HEK293 (cell line): Measurements from ENCODE around the gene HOXB1.

ENCODE experiments used
- GLIS2 ChIP-seq: fragments of 450-650 bp; formaldehyde crosslinking; IDR thresholded peaks from 2 replicates; pipeline ENCODE4 v1.5.1; 2016; ENCODE audit warnings: missing biosample characterization, missing genetic modification characterization
- KLF16 ChIP-seq: fragments of 450-650 bp; formaldehyde crosslinking; IDR thresholded peaks from 2 replicates; pipeline ENCODE4 v1.5.1; 2017; ENCODE audit warnings: missing biosample characterization, missing genetic modification characterization
- KLF7 ChIP-seq: fragments of 450-650 bp; formaldehyde crosslinking; IDR thresholded peaks from 2 replicates; pipeline ENCODE4 v1.5.1; 2016; ENCODE audit warnings: missing biosample characterization, missing genetic modification characterization, borderline replicate concordance
- MZF1 ChIP-seq: fragments of 450-650 bp; formaldehyde crosslinking; IDR thresholded peaks from 2 replicates; pipeline ENCODE4 v1.5.1; 2017; ENCODE audit warnings: missing biosample characterization, missing genetic modification characterization, borderline replicate concordance
- TCF7L2 ChIP-seq: IDR thresholded peaks from 2 replicates; pipeline ENCODE4 v1.6.1; 2011; ENCODE audit warnings: low read depth, mild to moderate bottlenecking, inconsistent platforms, low read length, moderate library complexity, borderline replicate concordance
- YY2 ChIP-seq: fragments of 450-650 bp; formaldehyde crosslinking; IDR thresholded peaks from 2 replicates; pipeline ENCODE4 v1.5.1; 2016; ENCODE audit warnings: missing biosample characterization, missing genetic modification characterization
- ZNF248 ChIP-seq: fragments of 450-650 bp; formaldehyde crosslinking; IDR thresholded peaks from 2 replicates; pipeline ENCODE4 v1.5.1; 2017; ENCODE audit warnings: missing biosample characterization, missing genetic modification characterization
- ZNF266 ChIP-seq: fragments of 450-650 bp; formaldehyde crosslinking; IDR thresholded peaks from 2 replicates; pipeline ENCODE4 v1.5.1; 2016; ENCODE audit warnings: missing biosample characterization, missing genetic modification characterization, low read depth
- ZNF274 ChIP-seq, 2 experiments: fragments of 200-500 bp in 1 of 2; fragments of 450-650 bp in 1 of 2; sonication (Bioruptor generic) in 1 of 2; formaldehyde crosslinking in 1 of 2; IDR thresholded peaks; 2 replicates each; pipeline versions ENCODE4 v1.5.1 to v1.6.1; 2014 to 2016; ENCODE audit warnings: borderline replicate concordance in 1 of 2, inconsistent platforms in 1 of 2, low read length in 1 of 2, missing biosample characterization in 1 of 2, missing genetic modification characterization in 1 of 2
- ZNF292 ChIP-seq: fragments of 450-650 bp; formaldehyde crosslinking; IDR thresholded peaks from 2 replicates; pipeline ENCODE4 v1.5.1; 2016; ENCODE audit warnings: low read depth, missing biosample characterization, missing genetic modification characterization, borderline replicate concordance
- ZNF37A ChIP-seq: fragments of 450-650 bp; IDR thresholded peaks from 2 replicates; pipeline ENCODE4 v1.5.1; 2018; ENCODE audit warnings: missing biosample characterization, missing genetic modification characterization
- ZNF394 ChIP-seq: fragments of 450-650 bp; formaldehyde crosslinking; IDR thresholded peaks from 2 replicates; pipeline ENCODE4 v1.5.1; 2016; ENCODE audit warnings: missing biosample characterization, missing genetic modification characterization, mild to moderate bottlenecking, moderate library complexity, borderline replicate concordance
- ZNF521 ChIP-seq: fragments of 450-650 bp; formaldehyde crosslinking; IDR thresholded peaks from 2 replicates; pipeline ENCODE4 v1.5.1; 2017; ENCODE audit warnings: missing biosample characterization, mild to moderate bottlenecking, missing genetic modification characterization
- ZNF561 ChIP-seq: fragments of 450-650 bp; IDR thresholded peaks from 2 replicates; pipeline ENCODE4 v1.5.1; 2018; ENCODE audit warnings: missing biosample characterization, missing genetic modification characterization, borderline replicate concordance
- ZNF654 ChIP-seq: fragments of 450-650 bp; formaldehyde crosslinking; IDR thresholded peaks from 2 replicates; pipeline ENCODE4 v1.5.1; 2016; ENCODE audit warnings: low read depth, missing biosample characterization, missing genetic modification characterization
- ZNF677 ChIP-seq: fragments of 450-650 bp; IDR thresholded peaks from 2 replicates; pipeline ENCODE4 v1.5.0; 2018; ENCODE audit warnings: missing biosample characterization, mild to moderate bottlenecking, missing genetic modification characterization, moderate library complexity
- ZNF707 ChIP-seq: fragments of 450-650 bp; formaldehyde crosslinking; IDR thresholded peaks from 2 replicates; pipeline ENCODE4 v1.5.1; 2016; ENCODE audit warnings: missing biosample characterization, missing genetic modification characterization
- TF ChIP-seq, protein P1 (sequence below): IDR thresholded peaks from 2 replicates; pipeline ENCODE4 v1.6.1; 2011; ENCODE audit warnings: mild to moderate bottlenecking, low read depth, low read length, borderline replicate concordance
- TF ChIP-seq, protein P2 (sequence below): fragments of 450-650 bp; formaldehyde crosslinking; IDR thresholded peaks from 2 replicates; pipeline ENCODE4 v1.5.1; 2016; ENCODE audit warnings: missing biosample characterization, missing genetic modification characterization
- TF ChIP-seq, protein P3 (sequence below): fragments of 450-650 bp; formaldehyde crosslinking; IDR thresholded peaks from 2 replicates; pipeline ENCODE4 v1.5.1; 2016; ENCODE audit warnings: missing biosample characterization, missing genetic modification characterization
- TF ChIP-seq, protein P4 (sequence below): fragments of 450-650 bp; formaldehyde crosslinking; IDR thresholded peaks from 2 replicates; pipeline ENCODE4 v1.5.1; 2016; ENCODE audit warnings: missing biosample characterization, missing genetic modification characterization, borderline replicate concordance
- TF ChIP-seq, protein P5 (sequence below): fragments of 450-650 bp; formaldehyde crosslinking; conservative IDR thresholded peaks from 2 replicates; pipeline ENCODE4 v1.5.1; 2016; ENCODE audit warnings: low read depth, missing biosample characterization, missing genetic modification characterization
- TF ChIP-seq, protein P6 (sequence below): fragments of 450-650 bp; formaldehyde crosslinking; IDR thresholded peaks from 2 replicates; pipeline ENCODE4 v1.5.1; 2016; ENCODE audit warnings: missing biosample characterization, missing genetic modification characterization

Gene HOXB1

DNA sequence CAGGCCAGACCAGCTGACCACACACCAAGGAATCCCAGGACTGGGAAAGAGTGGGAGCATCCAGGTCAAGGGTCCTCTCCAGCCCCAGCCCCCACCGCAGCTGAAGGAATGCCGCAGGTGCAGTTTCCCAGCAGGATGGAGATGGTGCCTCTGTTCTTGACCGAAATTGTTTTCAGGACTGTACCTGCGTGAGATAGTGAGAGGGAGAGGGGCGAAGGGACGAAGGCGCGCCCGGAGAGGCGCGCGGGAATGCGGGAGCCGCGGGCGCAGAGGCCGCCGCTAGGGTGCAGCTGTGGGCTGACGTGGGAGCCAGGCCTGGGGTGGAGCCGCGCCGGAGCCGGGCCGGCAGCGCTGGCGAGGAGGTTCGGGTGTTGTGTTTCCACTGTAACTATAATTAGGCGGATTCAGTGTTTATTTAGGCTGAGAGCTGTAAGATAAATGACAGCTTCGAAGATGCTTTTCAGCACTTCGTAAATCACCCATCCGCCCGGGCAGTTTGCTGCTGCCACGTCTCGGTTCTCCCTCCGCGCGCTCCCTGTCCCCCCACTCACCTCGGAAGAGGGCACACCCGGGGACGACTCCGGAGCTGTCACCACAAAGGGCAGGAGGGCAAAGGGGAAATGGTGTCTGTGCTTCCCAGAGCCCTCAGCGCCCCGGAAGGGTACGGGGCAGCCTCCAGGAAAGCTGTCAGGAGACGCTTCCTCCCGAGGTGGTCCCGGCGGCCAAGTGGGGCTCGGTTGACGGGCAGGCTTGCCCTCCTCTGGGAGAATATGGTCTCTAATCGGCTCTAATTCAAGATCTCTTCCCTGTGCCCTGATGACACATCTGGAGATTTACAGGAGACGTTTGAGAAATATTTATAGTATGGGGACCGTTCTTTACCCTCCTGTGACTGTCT, 38.2 kb downstream of the HOXB1 start (continued):
- TF ChIP-seq MZF1 (tag by site-specific recombination), result no peak; the same call in 1 of the 2 replicates
- peak; percentile 79; the same call in 1 of the 2 replicates for TF ChIP-seq ZNF394 (tag by site-specific recombination)
- no peak for TF ChIP-seq ZNF707 (tag by site-specific recombination)
- no peak for TF ChIP-seq ZNF521 (tag by site-specific recombination)
- peak; percentile 72 for TF ChIP-seq GLIS2 (tag by site-specific recombination)
- no peak for TF ChIP-seq ZNF292 (tag by site-specific recombination)
- TF ChIP-seq, protein P1, sequence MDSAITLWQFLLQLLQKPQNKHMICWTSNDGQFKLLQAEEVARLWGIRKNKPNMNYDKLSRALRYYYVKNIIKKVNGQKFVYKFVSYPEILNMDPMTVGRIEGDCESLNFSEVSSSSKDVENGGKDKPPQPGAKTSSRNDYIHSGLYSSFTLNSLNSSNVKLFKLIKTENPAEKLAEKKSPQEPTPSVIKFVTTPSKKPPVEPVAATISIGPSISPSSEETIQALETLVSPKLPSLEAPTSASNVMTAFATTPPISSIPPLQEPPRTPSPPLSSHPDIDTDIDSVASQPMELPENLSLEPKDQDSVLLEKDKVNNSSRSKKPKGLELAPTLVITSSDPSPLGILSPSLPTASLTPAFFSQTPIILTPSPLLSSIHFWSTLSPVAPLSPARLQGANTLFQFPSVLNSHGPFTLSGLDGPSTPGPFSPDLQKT, result no peak
- peak; percentile 98 for TF ChIP-seq ZNF561 (tag by site-specific recombination)
- TF ChIP-seq, protein P2, sequence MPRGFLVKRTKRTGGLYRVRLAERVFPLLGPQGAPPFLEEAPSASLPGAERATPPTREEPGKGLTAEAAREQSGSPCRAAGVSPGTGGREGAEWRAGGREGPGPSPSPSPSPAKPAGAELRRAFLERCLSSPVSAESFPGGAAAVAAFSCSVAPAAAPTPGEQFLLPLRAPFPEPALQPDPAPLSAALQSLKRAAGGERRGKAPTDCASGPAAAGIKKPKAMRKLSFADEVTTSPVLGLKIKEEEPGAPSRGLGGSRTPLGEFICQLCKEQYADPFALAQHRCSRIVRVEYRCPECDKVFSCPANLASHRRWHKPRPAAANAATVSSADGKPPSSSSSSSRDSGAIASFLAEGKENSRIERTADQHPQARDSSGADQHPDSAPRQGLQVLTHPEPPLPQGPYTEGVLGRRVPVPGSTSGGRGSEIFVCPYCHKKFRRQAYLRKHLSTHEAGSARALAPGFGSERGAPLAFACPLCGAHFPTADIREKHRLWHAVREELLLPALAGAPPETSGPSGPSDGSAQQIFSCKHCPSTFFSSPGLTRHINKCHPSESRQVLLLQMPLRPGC (tag by site-specific recombination), result peak; percentile 98
- TF ChIP-seq ZNF677 (tag by site-specific recombination), result 0 out of 2 replicates have a peak, but pooled peaks have one; percentile 11
- TF ChIP-seq TCF7L2, result peak; percentile 81; the same call in 1 of the 2 replicates
- TF ChIP-seq, protein P3, sequence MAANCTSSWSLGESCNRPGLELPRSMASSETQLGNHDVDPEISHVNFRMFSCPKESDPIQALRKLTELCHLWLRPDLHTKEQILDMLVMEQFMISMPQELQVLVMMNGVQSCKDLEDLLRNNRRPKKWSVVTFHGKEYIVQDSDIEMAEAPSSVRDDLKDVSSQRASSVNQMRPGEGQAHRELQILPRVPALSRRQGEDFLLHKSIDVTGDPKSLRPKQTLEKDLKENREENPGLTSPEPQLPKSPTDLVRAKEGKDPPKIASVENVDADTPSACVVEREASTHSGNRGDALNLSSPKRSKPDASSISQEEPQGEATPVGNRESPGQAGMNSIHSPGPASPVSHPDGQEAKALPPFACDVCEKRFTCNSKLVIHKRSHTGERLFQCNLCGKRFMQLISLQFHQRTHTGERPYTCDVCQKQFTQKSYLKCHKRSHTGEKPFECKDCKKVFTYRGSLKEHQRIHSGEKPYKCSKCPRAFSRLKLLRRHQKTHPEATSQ (tag by site-specific recombination), result peak; percentile 94
- peak; percentile 66 for TF ChIP-seq ZNF37A (tag by site-specific recombination)
- TF ChIP-seq ZNF266 (tag by site-specific recombination), result no peak
- TF ChIP-seq, protein P4, sequence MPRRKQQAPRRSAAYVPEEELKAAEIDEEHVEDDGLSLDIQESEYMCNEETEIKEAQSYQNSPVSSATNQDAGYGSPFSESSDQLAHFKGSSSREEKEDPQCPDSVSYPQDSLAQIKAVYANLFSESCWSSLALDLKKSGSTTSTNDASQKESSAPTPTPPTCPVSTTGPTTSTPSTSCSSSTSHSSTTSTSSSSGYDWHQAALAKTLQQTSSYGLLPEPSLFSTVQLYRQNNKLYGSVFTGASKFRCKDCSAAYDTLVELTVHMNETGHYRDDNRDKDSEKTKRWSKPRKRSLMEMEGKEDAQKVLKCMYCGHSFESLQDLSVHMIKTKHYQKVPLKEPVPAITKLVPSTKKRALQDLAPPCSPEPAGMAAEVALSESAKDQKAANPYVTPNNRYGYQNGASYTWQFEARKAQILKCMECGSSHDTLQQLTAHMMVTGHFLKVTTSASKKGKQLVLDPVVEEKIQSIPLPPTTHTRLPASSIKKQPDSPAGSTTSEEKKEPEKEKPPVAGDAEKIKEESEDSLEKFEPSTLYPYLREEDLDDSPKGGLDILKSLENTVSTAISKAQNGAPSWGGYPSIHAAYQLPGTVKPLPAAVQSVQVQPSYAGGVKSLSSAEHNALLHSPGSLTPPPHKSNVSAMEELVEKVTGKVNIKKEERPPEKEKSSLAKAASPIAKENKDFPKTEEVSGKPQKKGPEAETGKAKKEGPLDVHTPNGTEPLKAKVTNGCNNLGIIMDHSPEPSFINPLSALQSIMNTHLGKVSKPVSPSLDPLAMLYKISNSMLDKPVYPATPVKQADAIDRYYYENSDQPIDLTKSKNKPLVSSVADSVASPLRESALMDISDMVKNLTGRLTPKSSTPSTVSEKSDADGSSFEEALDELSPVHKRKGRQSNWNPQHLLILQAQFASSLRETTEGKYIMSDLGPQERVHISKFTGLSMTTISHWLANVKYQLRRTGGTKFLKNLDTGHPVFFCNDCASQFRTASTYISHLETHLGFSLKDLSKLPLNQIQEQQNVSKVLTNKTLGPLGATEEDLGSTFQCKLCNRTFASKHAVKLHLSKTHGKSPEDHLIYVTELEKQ (tag by site-specific recombination), result peak; percentile 100
- TF ChIP-seq ZNF654 (tag by site-specific recombination), result peak; percentile 38
- peak; percentile 61 for TF ChIP-seq YY2
- TF ChIP-seq KLF7 (tag by site-specific recombination), result peak; percentile 95; the same call in 1 of the 2 replicates
- TF ChIP-seq, protein P5, sequence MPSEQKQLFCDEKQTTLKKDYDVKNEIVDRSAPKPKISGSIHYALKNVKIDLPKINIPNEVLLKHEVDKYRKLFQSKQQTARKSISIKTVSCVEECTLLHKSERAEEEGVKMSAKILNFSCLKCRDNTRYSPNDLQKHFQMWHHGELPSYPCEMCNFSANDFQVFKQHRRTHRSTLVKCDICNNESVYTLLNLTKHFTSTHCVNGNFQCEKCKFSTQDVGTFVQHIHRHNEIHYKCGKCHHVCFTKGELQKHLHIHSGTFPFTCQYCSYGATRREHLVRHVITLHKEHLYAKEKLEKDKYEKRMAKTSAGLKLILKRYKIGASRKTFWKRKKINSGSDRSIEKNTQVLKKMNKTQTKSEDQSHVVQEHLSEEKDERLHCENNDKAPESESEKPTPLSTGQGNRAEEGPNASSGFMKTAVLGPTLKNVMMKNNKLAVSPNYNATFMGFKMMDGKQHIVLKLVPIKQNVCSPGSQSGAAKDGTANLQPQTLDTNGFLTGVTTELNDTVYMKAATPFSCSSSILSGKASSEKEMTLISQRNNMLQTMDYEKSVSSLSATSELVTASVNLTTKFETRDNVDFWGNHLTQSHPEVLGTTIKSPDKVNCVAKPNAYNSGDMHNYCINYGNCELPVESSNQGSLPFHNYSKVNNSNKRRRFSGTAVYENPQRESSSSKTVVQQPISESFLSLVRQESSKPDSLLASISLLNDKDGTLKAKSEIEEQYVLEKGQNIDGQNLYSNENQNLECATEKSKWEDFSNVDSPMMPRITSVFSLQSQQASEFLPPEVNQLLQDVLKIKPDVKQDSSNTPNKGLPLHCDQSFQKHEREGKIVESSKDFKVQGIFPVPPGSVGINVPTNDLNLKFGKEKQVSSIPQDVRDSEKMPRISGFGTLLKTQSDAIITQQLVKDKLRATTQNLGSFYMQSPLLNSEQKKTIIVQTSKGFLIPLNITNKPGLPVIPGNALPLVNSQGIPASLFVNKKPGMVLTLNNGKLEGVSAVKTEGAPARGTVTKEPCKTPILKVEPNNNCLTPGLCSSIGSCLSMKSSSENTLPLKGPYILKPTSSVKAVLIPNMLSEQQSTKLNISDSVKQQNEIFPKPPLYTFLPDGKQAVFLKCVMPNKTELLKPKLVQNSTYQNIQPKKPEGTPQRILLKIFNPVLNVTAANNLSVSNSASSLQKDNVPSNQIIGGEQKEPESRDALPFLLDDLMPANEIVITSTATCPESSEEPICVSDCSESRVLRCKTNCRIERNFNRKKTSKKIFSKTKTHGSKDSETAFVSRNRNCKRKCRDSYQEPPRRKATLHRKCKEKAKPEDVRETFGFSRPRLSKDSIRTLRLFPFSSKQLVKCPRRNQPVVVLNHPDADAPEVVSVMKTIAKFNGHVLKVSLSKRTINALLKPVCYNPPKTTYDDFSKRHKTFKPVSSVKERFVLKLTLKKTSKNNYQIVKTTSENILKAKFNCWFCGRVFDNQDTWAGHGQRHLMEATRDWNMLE (tag by site-specific recombination), result peak; percentile 60
- TF ChIP-seq, protein P6, sequence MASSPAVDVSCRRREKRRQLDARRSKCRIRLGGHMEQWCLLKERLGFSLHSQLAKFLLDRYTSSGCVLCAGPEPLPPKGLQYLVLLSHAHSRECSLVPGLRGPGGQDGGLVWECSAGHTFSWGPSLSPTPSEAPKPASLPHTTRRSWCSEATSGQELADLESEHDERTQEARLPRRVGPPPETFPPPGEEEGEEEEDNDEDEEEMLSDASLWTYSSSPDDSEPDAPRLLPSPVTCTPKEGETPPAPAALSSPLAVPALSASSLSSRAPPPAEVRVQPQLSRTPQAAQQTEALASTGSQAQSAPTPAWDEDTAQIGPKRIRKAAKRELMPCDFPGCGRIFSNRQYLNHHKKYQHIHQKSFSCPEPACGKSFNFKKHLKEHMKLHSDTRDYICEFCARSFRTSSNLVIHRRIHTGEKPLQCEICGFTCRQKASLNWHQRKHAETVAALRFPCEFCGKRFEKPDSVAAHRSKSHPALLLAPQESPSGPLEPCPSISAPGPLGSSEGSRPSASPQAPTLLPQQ, result peak; percentile 92
- no peak for TF ChIP-seq ZNF248 (tag by site-specific recombination)
- TF ChIP-seq KLF16, result peak; percentile 92
- no peak for TF ChIP-seq ZNF274 (IDR thresholded peaks at IDR 0.05; ENCODE audit: low read length)
- no peak for TF ChIP-seq ZNF274 (tag by site-specific recombination; IDR thresholded peaks at IDR 0.05; ENCODE audit: borderline replicate concordance)
